DND-41 (cell line): ENCODE data around the gene PCSK4.

Experiments used
- CTCF ChIP-seq: IDR thresholded peaks from 2 replicates; pipeline ENCODE4 v1.5.1; 2012; ENCODE audit warnings: borderline replicate concordance, low read length, moderate library complexity, mild to moderate bottlenecking; ENCODE audit not compliant: poor library complexity, severe bottlenecking; ENCODE audit errors: extremely low read depth
- EZH2 ChIP-seq: IDR thresholded peaks from 3 replicates; pipeline ENCODE4 v1.6.1; 2012; ENCODE audit warnings: borderline replicate concordance, low read depth, mild to moderate bottlenecking, moderate library complexity, low read length, inconsistent platforms; ENCODE audit not compliant: severe bottlenecking

- TF ChIP-seq EZH2 (no peak), CTCF (no peak)
Observed at GRCh38 chr19:1491114-1491848, 1.1 kb upstream of the PCSK4 start, which contains the start of gene REEP6.
